Measurements from ENCODE around the gene GGA2.

Gene GGA2

DNA sequence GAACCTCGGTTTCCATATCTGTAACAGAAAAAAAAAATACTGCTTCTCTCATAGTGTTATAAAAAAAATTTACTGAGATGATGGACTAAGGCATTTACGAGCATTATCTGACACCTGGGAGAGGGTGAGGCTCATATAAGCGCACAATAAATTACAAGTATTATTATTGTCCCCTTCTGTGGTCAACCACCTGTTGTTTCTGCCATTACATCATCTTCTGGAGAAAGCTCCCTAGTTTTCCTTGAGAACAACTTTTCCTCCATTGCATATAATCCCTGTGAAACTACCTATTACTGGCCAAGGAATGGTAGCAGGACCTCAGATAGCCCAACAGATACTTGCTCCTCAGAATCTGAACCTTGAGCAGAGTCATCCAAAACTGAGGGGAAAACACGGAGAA lies 11.7 kb upstream of the GGA2 start:
- TF ChIP-seq, protein P1, sequence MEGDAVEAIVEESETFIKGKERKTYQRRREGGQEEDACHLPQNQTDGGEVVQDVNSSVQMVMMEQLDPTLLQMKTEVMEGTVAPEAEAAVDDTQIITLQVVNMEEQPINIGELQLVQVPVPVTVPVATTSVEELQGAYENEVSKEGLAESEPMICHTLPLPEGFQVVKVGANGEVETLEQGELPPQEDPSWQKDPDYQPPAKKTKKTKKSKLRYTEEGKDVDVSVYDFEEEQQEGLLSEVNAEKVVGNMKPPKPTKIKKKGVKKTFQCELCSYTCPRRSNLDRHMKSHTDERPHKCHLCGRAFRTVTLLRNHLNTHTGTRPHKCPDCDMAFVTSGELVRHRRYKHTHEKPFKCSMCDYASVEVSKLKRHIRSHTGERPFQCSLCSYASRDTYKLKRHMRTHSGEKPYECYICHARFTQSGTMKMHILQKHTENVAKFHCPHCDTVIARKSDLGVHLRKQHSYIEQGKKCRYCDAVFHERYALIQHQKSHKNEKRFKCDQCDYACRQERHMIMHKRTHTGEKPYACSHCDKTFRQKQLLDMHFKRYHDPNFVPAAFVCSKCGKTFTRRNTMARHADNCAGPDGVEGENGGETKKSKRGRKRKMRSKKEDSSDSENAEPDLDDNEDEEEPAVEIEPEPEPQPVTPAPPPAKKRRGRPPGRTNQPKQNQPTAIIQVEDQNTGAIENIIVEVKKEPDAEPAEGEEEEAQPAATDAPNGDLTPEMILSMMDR (IDR thresholded peaks at IDR 0.05; ENCODE audit: extremely low read depth, missing control alignments) = no peak
- no peak for DNase-seq (ENCODE audit: low spot score)

- TF ChIP-seq, protein P1 (IDR thresholded peaks at IDR 0.05; ENCODE audit: extremely low read depth, missing control alignments) = no peak
- no peak for DNase-seq (ENCODE audit: low spot score)
Observed at GRCh38 chr16:23521037-23521743, 10.9 kb upstream of the GGA2 start.

DNA sequence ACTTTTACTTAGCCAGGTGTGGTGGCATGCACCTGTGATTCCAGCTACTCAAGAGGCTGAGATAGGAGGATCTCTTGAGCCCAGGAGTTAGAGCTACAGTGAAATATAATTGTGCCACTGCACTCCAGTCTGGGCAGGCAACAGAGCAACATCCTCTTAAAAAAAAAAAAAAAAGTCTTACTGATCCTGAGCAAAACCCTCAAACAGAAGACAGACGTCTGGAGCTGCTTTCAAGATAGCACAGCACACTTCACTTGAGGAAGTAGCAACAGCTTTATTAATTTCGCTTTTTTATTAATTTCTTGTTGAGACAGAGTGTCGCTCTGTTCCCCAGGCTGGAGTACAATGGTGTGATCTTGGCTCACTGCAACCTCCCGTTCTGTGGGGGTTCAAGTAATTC lies 10.2 kb upstream of the GGA2 start:
- TF ChIP-seq, protein P1 (IDR thresholded peaks at IDR 0.05; ENCODE audit: extremely low read depth, missing control alignments) = no peak
- DNase-seq (ENCODE audit: low spot score) = no peak

- no peak for DNase-seq (ENCODE audit: low spot score)
- TF ChIP-seq, protein P1 (IDR thresholded peaks at IDR 0.05; ENCODE audit: extremely low read depth, missing control alignments) = no peak
Observed at GRCh38 chr16:23519282-23519681, 9.0 kb upstream of the GGA2 start.

DNA sequence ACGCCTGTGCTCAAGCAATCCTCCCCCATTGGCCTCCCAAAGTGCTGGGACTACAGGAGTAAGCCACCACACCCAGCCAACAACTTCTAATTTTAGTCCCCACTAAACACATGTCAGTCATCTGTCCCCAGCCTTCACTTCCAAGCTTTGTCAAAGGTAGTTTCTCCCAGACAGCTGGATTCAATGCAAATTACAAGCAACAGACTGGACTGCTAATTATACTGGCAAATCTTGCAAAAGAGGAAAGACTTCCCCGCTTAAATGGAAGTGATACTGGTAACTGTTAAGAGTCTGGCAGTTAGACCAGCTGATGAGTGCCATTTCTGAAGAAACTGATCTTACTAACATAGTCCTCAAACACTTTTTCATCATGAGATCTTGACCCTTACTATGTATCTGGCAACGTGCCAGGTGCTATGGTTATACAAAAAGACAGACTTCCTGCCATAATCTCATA lies 8.2 kb upstream of the GGA2 start:
- DNase-seq (ENCODE audit: low spot score) = peak; percentile 47

DNA sequence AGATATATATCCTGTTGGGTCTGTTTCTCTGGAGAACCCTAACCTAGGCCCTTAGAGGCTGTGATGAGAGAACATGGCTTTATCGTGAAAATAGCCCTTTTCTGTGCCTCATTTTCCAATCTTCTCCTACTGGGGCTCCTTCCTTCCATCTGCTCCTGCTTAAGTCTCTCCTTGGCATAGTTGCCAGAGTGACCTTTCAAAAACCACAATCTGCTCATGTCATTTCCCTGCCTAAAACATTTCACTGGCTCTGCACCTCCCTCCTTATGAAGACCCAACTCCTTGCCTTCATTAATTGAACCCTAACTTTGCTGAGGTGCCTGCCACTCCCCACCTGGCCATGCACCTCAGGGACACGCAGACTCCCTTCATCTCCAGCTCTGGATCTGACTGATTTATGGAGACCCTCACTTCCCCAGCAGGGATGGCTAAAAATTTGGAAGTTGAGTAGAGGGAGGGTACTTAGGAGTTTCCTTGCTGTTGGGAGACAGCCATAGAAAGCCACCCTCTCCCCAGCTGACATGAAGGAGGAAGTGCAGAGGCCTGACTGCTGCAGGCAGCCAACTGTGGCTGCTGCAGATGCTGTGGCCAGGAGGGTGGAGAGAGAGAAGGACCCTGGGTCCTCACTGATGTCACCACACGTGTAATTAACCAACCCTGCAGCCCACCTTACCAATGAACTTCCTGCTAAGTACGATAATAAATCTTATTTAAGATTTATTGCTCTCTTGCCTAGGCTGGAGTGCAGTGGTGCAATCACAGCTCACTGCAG lies 6.3 kb upstream of the GGA2 start:
- TF ChIP-seq, protein P1 (IDR thresholded peaks at IDR 0.05; ENCODE audit: extremely low read depth, missing control alignments) = no peak
- DNase-seq (ENCODE audit: low spot score) = peak; percentile 45

More for the DNA sequence above, 8.2 kb upstream of the GGA2 start:
- TF ChIP-seq, protein P1 (IDR thresholded peaks at IDR 0.05; ENCODE audit: extremely low read depth, missing control alignments) = no peak

DNA sequence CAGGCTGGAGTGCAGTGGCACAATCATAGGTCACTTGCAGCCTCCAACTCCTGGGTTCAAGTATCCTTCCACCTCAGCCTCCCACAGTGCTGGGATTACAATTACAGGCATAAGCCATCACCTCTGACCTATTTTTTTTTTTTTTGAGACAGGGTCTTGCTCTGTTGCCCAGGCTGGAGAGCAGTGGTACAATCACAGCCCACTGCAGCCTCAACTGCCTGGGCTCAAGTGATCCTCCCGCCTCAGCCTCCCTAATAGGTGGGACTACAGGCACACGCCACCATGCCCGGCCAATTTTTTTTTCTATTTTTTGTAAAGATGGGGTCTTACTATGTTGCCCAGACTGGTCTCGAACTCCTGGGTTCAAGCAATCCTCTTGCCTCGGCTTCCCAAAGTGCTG lies 5.6 kb upstream of the GGA2 start:
- DNase-seq (ENCODE audit: low spot score) = no peak
- TF ChIP-seq, protein P1 (IDR thresholded peaks at IDR 0.05; ENCODE audit: extremely low read depth, missing control alignments) = no peak

Measured in GM20000 (cell line).